Measurements from ENCODE around the gene AMMECR1.
"Not testable (repeated sequence)": the region's sequence is repeated elsewhere in the genome, so short reads cannot be mapped to it uniquely, and the experiment has no call there.

The AMMECR1 gene

GRCh38 chrX:110251961-110252360 lies 65.9 kb downstream of the AMMECR1 start:
- DNase-seq, result no peak

GRCh38 chrX:110251526-110251925 lies 66.4 kb downstream of the AMMECR1 start:
- DNase-seq, result no peak

- no peak for DNase-seq
Observed at GRCh38 chrX:110250847-110251246, 67.0 kb downstream of the AMMECR1 start.

DNA sequence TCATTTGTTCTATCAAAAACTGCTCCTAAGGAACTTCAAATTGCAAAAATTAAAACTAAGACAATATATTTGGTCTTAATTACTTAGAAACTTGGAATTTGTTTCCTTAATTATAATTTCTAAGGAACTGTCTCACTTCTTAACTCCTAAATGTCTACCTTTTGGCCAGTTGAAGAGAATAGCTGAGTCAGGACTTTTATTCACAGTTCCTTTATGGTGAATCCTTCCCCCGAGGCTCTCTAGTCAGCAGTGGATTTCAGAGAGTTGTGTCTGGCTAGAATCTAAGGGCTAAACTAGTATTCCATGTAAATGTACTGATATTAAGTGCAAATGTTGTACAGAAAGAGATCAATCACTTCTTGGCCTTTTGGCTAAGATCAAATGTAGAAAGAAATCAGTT lies 69.3 kb downstream of the AMMECR1 start:
- DNase-seq, result no peak

DNA sequence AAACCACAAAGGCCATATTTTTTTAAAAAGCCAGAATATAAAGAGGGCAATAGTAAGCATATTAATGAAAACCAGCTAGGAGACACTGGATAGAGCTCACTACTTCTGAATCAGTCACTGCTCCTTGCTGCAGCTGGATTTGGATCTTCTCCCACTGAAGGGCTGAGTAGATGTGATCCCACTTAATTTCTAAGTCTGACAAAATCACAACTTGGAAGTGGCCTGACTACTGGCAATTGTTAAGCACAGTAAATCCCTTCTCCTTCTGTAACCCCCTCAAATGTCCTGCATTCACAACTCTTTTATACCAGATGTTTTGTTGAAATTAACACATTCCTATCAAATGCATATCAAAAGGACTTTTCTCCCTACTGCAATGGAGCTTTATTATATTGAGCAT lies 72.9 kb downstream of the AMMECR1 start:
- DNase-seq, result no peak

- DNase-seq, result no peak
Observed at GRCh38 chrX:110242371-110242770, 75.5 kb downstream of the AMMECR1 start.

DNA sequence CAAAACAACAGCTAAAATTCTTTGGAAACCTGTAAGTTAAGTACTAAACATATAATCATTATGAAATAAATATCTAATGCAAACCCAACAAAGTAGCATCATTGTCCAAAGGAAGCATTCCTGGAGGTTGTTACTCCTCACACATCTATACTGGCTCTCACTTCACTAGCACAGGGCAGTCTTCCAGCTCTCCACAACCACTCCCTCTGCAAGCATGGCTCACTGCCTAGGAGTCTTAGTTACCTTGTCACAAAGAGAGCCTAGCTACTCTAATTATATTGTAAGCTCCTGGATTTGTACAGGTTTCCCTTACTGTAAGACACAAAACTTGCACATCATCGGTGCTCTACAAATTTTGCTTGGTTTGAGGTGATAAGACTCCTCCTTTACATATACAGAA lies 76.1 kb downstream of the AMMECR1 start:
- no peak for DNase-seq

DNA sequence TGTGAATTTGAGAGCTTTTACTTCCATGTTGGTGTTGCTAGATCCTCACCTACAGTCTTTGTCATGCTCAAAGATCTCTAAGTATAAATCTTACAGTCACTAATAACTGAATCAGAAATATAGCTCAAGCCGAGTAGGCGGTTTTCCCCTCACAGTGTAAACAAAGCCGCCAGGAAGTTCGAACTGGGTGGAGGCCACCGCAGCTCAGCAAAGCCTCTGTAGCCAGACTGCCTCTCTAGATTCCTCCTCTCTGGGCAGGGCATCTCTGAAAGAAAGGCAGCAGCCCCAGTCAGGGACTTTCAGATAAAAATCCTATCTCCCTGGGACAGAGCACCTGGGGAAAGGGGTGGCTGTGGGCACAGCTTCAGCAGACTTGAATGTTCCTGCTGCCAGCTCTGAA lies 79.6 kb downstream of the AMMECR1 start:
- DNase-seq, result peak; percentile 77

DNA sequence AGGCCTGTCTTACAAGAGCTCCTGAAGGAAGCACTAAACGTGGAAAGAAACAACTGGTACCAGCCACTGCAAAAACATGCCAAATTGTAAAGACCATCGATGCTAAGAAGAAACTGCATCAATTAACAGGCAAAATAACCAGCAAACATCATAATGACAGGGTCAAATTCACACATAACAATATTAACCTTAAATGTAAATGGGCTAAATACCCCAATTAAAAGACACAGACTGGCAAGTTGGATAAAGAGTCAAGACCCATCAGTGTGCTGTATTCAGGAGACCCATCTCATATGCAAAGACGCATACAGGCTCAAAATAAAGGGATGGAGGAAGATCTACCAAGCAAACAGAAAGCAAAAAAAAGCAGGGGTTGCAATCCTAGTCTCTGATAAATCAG lies 86.4 kb downstream of the AMMECR1 start:
- not testable (repeated sequence) for DNase-seq

- DNase-seq, result peak; percentile 92
Observed at GRCh38 chrX:110229497-110230111, 88.3 kb downstream of the AMMECR1 start.

- no peak for DNase-seq
Observed at GRCh38 chrX:110228453-110228852, 89.4 kb downstream of the AMMECR1 start.

DNA sequence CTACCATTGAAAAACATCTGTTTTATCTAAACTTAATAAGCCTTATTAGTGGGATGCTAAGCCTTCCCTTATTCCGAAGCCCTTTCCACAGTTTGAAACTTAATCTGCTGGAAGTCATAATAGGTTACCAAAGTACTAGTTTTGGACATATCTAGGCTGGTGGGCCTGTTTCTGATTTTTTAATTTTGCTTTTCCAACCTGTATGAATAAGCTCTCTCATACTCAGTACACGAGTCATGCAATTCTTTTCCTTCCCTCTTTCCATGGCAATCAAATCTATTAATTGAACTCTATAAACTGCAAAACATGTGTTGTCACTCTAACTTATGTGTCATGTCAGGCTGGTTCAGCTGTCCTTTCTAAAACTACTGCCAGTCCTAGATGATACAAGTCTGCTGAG lies 91.0 kb downstream of the AMMECR1 start:
- DNase-seq, result no peak

DNA sequence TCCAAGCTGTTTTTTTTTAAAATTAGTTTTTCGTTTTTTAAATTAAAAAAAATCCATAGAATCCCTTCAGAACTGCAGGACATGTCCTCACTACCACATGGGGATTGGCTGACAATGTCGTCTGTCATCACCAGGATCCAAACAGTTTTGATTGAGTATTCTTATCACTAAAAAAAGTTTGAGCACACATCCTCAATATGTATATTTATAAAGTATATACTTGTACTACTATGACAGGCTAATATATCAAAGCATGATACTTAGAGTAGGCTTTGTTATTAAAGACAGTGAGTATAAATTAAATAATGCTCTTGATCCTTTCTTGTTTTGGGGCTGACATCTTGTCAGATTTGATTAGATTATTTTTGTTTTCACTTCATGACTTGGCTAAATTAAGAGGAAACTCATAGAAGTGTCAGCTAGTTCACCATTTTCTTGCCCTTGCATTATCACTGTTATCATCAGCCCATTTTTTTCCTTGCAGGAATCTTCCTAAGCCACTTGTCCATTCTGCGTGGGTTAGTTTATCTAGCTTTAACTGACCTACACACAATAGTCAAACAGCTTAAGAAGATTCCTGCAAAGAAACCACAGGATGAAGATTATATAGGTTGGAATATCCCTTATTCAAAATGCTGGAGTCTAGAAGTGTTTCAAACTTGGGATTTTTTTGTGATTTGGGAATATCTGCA lies 92.8 kb downstream of the AMMECR1 start:
- DNase-seq, result no peak

DNA sequence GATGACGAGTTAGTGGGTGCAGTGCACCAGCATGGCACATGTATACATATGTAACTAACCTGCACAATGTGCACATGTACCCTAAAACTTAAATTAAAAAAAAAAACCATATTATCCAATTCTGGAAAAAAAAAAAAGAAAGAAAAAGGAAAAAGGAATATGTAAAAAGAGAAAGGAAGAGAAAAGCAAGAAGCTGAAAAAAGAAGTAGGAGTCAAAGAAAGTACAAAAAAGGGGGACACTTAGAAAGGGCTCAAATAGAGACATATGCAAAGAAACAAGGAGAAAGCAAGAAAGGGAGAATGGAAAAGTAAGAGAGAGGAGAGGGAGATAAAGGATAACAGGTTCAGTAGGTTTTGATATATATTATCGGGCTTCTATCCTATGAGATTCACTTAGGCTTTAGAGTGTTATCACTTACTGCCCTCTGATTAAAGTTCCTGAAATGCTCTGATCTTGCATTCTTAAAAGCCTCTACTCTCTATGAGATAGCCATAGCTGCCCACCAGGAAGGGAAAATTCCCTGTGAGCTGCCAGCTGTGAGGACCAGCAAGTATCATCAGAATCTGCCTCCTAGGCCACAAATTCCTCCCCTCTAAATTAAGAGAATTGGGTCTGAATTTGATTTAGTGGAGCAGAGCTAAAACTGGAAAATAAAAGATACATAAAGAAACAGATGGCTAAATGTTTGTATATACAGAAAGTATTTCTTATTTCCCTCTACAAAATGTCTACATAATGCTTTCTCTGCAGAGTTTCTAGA lies 95.2 kb downstream of the AMMECR1 start:
- no peak for DNase-seq

- DNase-seq, result no peak
Observed at GRCh38 chrX:110219920-110220319, 98.0 kb downstream of the AMMECR1 start.

GRCh38 chrX:110218591-110218990 lies 99.3 kb downstream of the AMMECR1 start:
- no peak for DNase-seq

DNA sequence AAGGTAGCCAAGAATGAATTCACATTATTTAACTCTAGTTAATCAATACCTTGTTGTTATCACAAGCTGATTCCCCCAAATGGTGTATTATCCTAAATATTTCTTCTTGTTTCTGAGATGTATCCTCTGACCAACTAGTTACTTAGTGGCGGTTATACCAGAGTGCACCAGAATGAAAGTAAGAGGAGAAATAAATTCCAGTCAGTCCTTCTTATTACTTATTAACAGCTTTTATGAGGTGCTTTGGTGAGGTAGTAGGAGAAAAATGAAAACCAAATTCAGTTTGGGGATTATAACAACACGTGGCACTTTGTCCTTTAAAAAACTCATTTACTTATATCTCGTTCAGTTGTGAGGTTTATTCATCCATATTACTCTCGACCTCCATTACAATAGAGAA lies 101.9 kb downstream of the AMMECR1 start:
- DNase-seq, result no peak

GRCh38 chrX:110215411-110215810 lies 102.5 kb downstream of the AMMECR1 start:
- no peak for DNase-seq

DNA sequence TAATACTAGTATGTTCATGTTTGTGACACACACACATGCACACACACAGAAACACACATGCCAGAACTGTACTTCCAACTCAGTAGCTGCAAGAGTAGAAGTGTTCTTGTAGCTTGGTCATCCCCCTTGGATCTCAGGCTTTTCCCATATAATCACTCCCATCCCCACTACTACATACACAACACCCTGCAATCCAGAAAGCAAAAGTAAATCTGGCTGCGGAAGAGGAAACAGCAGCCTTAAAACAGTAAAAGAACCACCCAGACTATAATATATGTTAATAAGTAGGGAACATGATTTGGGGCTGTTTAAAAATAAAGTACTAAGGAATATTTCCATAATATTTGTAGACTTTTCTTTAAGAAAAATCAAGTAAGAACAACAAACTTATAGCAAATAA lies 103.2 kb downstream of the AMMECR1 start:
- no peak for DNase-seq

- DNase-seq, result no peak
Observed at GRCh38 chrX:110213183-110213582, 104.7 kb downstream of the AMMECR1 start.

DNA sequence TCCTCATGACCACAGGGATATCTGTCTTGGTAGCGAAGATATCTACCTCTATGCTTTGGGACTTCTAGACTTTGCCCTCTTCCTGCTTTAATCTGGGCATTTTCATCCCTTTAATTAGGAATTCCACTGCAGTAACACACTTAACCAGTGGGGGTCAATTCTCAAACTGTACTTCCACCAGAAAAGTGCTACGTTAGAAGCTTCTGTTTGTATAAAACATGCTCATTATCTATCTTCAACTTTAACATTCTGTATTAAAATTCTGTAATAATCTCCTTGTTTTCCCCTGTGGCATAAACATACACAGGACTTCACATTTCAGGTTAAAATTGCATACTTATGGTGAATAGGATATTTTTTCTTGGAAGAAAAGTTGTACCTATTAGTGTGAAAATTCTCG lies 105.6 kb downstream of the AMMECR1 start:
- no peak for DNase-seq

DNA sequence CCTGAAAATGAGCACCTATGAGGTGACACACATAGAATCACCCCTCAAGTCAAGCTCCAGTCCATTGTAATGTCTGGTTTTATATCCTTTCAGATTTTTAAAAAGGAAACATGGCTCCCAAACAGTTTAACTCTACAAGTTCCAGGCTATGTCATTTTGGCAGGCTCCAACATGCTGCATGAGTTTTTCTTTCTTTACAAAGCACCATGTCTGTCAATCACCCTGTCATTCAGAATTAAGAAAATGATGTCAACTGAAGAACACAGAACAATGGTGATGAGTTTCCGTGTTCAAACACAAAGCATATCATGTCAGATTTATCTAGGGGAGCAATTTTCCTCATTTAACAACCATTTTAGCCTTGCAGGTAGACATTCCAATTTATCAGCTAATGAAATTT lies 106.5 kb downstream of the AMMECR1 start:
- DNase-seq, result no peak

GRCh38 chrX:110210417-110211139 lies 107.3 kb downstream of the AMMECR1 start:
- no peak for DNase-seq

DNA sequence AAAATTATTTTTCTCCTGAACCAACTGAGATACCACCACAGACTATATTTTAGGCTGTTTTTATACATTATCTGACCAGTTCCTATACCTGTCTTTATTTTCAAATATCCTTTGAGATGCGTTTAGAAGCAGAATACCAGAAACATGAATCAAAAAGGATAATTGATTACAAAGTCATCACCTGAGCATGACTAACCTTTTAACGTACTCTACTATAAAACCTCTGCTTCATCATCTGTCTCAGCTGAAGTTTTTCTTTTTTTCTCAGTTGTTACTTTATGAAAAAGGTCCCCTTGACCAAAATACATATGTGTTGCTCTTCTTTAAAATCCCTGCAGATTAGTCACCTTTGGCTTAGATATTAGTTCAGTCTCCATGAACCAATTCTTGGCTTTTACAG lies 109.8 kb downstream of the AMMECR1 start:
- no peak for DNase-seq

All from activated effector memory CD4-positive, alpha-beta T cell treated with anti-CD3 and anti-CD28 coated beads, Interleukin-2, amount 50 U/mL, for 16 hours (primary cell).